GM23338 (cell line): ENCODE data around the gene SPP2. TPM values are rescaled to one million over a fixed set of nuclear protein-coding genes. Genes with fewer than 3 reads are reported as not detected.

ENCODE experiments used
- ATAC-seq: fragments of 200-7000 bp; cut with Tn5 transposase; 3 replicates; pipeline ENCODE4 v1.9.1; 2020
- DNase-seq: peaks from one replicate; pipeline ENCODE4 v3.0.0-alpha.2; 2015; ENCODE audit warnings: low spot score
- H2AFZ ChIP-seq: fragments of 200-600 bp; sonication (generic); 2 replicates; pipeline ENCODE4 v1.8.0; 2016; ENCODE audit warnings: antibody characterized with exemption, mild to moderate bottlenecking, moderate library complexity
- H3F3A ChIP-seq: fragments of 200-600 bp; sonication (generic); replicated peaks from 2 replicates; pipeline ENCODE4 v1.8.0; 2017; ENCODE audit warnings: antibody characterized with exemption, mixed run types, low read depth
- H3K27ac ChIP-seq: fragments of 200-600 bp; sonication (generic); 2 replicates; pipeline ENCODE4 v1.6.1; 2016; ENCODE audit warnings: low read depth
- H3K27me3 ChIP-seq: fragments of 200-600 bp; sonication (generic); 2 replicates; pipeline ENCODE4 v1.8.0; 2016; ENCODE audit warnings: mild to moderate bottlenecking, mixed run types, moderate library complexity; ENCODE audit not compliant: insufficient read depth
- H3K36me3 ChIP-seq: fragments of 200-600 bp; sonication (generic); 2 replicates; pipeline ENCODE4 v1.8.0; 2016; ENCODE audit warnings: mild to moderate bottlenecking; ENCODE audit not compliant: insufficient read depth
- H3K4me1 ChIP-seq: fragments of 200-600 bp; sonication (generic); 2 replicates; pipeline ENCODE4 v1.8.0; 2016; ENCODE audit warnings: mild to moderate bottlenecking, moderate library complexity; ENCODE audit not compliant: insufficient read depth
- H3K4me2 ChIP-seq: fragments of 200-600 bp; sonication (generic); 2 replicates; pipeline ENCODE4 v1.7.1; 2017; ENCODE audit warnings: mixed run types
- H3K4me3 ChIP-seq: fragments of 200-600 bp; sonication (generic); 2 replicates; pipeline ENCODE4 v1.6.1; 2016; ENCODE audit warnings: mixed run types
- H3K79me2 ChIP-seq: fragments of 200-600 bp; sonication (generic); replicated peaks from 2 replicates; pipeline ENCODE4 v1.8.0; 2017; ENCODE audit warnings: mild to moderate bottlenecking; ENCODE audit not compliant: insufficient read depth
- H3K9me2 ChIP-seq: fragments of 200-600 bp; sonication (generic); 2 replicates; pipeline ENCODE4 v1.8.0; 2017; ENCODE audit not compliant: insufficient read depth
- H4K20me1 ChIP-seq: fragments of 200-600 bp; sonication (generic); replicated peaks from 2 replicates; pipeline ENCODE4 v1.8.0; 2017; ENCODE audit warnings: mild to moderate bottlenecking; ENCODE audit not compliant: insufficient read depth
- H3K27ac Mint-ChIP-seq: 2 replicates; pipeline ENCODE4 v1.8.0; 2020; ENCODE audit warnings: inconsistent platforms, mild to moderate bottlenecking, moderate library complexity, mixed read lengths
- H3K27me3 Mint-ChIP-seq: 3 replicates; pipeline ENCODE4 v1.8.0; 2022; ENCODE audit warnings: low read depth, mild to moderate bottlenecking, moderate library complexity, mixed read lengths, inconsistent platforms; ENCODE audit not compliant: insufficient read depth, poor library complexity
- H3K36me3 Mint-ChIP-seq: 3 replicates; pipeline ENCODE4 v1.8.0; 2021; ENCODE audit warnings: low read depth, mild to moderate bottlenecking, inconsistent platforms, moderate library complexity, mixed read lengths
- H3K4me1 Mint-ChIP-seq: 3 replicates; pipeline ENCODE4 v1.8.0; 2020; ENCODE audit warnings: mild to moderate bottlenecking, inconsistent platforms, mixed read lengths
- H3K4me3 Mint-ChIP-seq: 3 replicates; pipeline ENCODE4 v1.8.0; 2021; ENCODE audit warnings: moderate library complexity, mild to moderate bottlenecking, inconsistent platforms, mixed read lengths
- H3K9me3 Mint-ChIP-seq: 3 replicates; pipeline ENCODE4 v1.8.0; 2020; ENCODE audit warnings: moderate library complexity, mild to moderate bottlenecking, inconsistent platforms, mixed read lengths
- CREB1 ChIP-seq: fragments of 250-450 bp; sonication (Bioruptor Pico); IDR thresholded peaks from 2 replicates; pipeline ENCODE4 v1.5.0; 2020; ENCODE audit warnings: low read depth, mild to moderate bottlenecking, moderate library complexity
- EZH2 ChIP-seq: fragments of 200-600 bp; sonication (generic); IDR thresholded peaks from one replicate; pipeline ENCODE4 v1.8.0; 2017; ENCODE audit warnings: antibody characterized with exemption, mild to moderate bottlenecking, low read depth; ENCODE audit not compliant: unreplicated experiment
- EZH2phosphoT487 ChIP-seq: fragments of 200-600 bp; sonication (generic); IDR thresholded peaks from one replicate; pipeline ENCODE4 v1.8.1; 2018; ENCODE audit warnings: antibody characterized with exemption; ENCODE audit not compliant: unreplicated experiment
- NANOG ChIP-seq: IDR thresholded peaks from 2 replicates; pipeline ENCODE4 v1.6.1; 2016; ENCODE audit warnings: antibody characterized with exemption, borderline replicate concordance
- POLR2AphosphoS5 ChIP-seq: IDR thresholded peaks from 2 replicates; pipeline ENCODE4 v1.6.1; 2016; ENCODE audit warnings: antibody characterized with exemption, low read depth
- STAT1 ChIP-seq: IDR thresholded peaks from one replicate; pipeline ENCODE4 v1.6.1; 2016; ENCODE audit warnings: antibody characterized with exemption; ENCODE audit not compliant: unreplicated experiment
- ZNF331 ChIP-seq: fragments of 250-450 bp; sonication (Bioruptor Pico); IDR thresholded peaks from 2 replicates; pipeline ENCODE4 v1.5.0; 2020; ENCODE audit warnings: low read depth, mild to moderate bottlenecking, moderate library complexity
- polyA plus RNA-seq: library from polyadenylated mRNA; unstranded; fragments of >200 nt; fragmentation: Nextera tagmentation; extraction: Ambion mirVana; gene quantifications from 2 replicates; pipeline ENCODE4 v1.2.1, GENCODE V29; 2016
- total RNA-seq: library from RNA; depleted of rRNA; stranded (reverse); fragments of >200 nt; shearing (Covaris generic); gene quantifications from 2 replicates; pipeline ENCODE4 v1.2.3, GENCODE V29; 2014
- TF ChIP-seq, protein P1 (sequence below): IDR thresholded peaks from one replicate; pipeline ENCODE4 v1.6.1; 2018; ENCODE audit warnings: antibody characterized with exemption; ENCODE audit not compliant: unreplicated experiment
- TF ChIP-seq, protein P2 (sequence below): fragments of 250-450 bp; sonication (Bioruptor Pico); IDR thresholded peaks from 2 replicates; pipeline ENCODE4 v1.5.0; 2020; ENCODE audit warnings: mild to moderate bottlenecking, moderate library complexity
- TF ChIP-seq, protein P3 (sequence below): IDR thresholded peaks from 2 replicates; pipeline ENCODE4 v1.6.1; 2016; ENCODE audit warnings: antibody characterized with exemption

SPP2 gene
- total and polyA plus RNA-seq, 2 experiments from 2014 or later, result not detected

DNA sequence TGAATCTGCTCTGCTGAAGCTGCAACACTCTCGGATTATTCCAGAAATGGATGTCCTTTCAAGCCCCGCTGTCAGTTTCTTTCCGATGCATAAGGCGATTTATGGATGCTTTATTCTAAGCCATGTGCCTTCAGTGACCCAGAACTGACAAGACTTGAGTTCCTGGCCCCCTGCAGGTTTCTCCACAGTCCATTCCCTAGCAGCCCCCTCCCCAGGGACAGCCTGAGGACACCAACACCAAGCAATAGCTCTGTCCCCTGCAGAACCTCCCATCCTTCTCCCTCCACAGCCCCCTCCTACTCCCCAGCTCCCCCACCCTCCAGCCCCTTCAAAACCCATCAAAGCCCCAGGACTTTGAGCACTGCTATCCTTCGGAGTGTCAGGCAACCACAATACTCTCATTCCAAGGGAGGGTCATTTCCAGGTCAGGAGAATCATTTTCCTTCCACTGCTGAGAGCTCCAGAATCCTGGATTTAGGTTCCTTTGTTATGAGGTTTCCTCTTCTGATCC lies 24.6 kb upstream of the SPP2 start:
- H3K4me1 ChIP-seq, result no peaks in the 10 kb centered on the region
- no peak overlapping the region for H2AFZ ChIP-seq
- no peak overlapping the region for H3K27ac Mint-ChIP-seq
- H3K9me3 Mint-ChIP-seq, result peaks cover 33% of the 10 kb centered on the region
- no peak overlapping the region for H3K27ac ChIP-seq
- H3K4me3 Mint-ChIP-seq, result no peak overlapping the region
- H3K36me3 Mint-ChIP-seq, result peaks cover 9% of the 10 kb centered on the region
- no peaks in the 10 kb centered on the region; the same call in 1 of the 2 replicates for H3K36me3 ChIP-seq
- H3K27me3 ChIP-seq, result no peaks in the 10 kb centered on the region
- TF ChIP-seq, protein P1, sequence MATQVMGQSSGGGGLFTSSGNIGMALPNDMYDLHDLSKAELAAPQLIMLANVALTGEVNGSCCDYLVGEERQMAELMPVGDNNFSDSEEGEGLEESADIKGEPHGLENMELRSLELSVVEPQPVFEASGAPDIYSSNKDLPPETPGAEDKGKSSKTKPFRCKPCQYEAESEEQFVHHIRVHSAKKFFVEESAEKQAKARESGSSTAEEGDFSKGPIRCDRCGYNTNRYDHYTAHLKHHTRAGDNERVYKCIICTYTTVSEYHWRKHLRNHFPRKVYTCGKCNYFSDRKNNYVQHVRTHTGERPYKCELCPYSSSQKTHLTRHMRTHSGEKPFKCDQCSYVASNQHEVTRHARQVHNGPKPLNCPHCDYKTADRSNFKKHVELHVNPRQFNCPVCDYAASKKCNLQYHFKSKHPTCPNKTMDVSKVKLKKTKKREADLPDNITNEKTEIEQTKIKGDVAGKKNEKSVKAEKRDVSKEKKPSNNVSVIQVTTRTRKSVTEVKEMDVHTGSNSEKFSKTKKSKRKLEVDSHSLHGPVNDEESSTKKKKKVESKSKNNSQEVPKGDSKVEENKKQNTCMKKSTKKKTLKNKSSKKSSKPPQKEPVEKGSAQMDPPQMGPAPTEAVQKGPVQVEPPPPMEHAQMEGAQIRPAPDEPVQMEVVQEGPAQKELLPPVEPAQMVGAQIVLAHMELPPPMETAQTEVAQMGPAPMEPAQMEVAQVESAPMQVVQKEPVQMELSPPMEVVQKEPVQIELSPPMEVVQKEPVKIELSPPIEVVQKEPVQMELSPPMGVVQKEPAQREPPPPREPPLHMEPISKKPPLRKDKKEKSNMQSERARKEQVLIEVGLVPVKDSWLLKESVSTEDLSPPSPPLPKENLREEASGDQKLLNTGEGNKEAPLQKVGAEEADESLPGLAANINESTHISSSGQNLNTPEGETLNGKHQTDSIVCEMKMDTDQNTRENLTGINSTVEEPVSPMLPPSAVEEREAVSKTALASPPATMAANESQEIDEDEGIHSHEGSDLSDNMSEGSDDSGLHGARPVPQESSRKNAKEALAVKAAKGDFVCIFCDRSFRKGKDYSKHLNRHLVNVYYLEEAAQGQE, result no peak
- TF ChIP-seq ZNF331 (CRISPR knock-in tag) (no peak), EZH2 (no peak), EZH2phosphoT487 (no peak), POLR2AphosphoS5 (no peak), CREB1 (CRISPR knock-in tag) (no peak), STAT1 (no peak), NANOG (no peak)
- TF ChIP-seq, protein P2, sequence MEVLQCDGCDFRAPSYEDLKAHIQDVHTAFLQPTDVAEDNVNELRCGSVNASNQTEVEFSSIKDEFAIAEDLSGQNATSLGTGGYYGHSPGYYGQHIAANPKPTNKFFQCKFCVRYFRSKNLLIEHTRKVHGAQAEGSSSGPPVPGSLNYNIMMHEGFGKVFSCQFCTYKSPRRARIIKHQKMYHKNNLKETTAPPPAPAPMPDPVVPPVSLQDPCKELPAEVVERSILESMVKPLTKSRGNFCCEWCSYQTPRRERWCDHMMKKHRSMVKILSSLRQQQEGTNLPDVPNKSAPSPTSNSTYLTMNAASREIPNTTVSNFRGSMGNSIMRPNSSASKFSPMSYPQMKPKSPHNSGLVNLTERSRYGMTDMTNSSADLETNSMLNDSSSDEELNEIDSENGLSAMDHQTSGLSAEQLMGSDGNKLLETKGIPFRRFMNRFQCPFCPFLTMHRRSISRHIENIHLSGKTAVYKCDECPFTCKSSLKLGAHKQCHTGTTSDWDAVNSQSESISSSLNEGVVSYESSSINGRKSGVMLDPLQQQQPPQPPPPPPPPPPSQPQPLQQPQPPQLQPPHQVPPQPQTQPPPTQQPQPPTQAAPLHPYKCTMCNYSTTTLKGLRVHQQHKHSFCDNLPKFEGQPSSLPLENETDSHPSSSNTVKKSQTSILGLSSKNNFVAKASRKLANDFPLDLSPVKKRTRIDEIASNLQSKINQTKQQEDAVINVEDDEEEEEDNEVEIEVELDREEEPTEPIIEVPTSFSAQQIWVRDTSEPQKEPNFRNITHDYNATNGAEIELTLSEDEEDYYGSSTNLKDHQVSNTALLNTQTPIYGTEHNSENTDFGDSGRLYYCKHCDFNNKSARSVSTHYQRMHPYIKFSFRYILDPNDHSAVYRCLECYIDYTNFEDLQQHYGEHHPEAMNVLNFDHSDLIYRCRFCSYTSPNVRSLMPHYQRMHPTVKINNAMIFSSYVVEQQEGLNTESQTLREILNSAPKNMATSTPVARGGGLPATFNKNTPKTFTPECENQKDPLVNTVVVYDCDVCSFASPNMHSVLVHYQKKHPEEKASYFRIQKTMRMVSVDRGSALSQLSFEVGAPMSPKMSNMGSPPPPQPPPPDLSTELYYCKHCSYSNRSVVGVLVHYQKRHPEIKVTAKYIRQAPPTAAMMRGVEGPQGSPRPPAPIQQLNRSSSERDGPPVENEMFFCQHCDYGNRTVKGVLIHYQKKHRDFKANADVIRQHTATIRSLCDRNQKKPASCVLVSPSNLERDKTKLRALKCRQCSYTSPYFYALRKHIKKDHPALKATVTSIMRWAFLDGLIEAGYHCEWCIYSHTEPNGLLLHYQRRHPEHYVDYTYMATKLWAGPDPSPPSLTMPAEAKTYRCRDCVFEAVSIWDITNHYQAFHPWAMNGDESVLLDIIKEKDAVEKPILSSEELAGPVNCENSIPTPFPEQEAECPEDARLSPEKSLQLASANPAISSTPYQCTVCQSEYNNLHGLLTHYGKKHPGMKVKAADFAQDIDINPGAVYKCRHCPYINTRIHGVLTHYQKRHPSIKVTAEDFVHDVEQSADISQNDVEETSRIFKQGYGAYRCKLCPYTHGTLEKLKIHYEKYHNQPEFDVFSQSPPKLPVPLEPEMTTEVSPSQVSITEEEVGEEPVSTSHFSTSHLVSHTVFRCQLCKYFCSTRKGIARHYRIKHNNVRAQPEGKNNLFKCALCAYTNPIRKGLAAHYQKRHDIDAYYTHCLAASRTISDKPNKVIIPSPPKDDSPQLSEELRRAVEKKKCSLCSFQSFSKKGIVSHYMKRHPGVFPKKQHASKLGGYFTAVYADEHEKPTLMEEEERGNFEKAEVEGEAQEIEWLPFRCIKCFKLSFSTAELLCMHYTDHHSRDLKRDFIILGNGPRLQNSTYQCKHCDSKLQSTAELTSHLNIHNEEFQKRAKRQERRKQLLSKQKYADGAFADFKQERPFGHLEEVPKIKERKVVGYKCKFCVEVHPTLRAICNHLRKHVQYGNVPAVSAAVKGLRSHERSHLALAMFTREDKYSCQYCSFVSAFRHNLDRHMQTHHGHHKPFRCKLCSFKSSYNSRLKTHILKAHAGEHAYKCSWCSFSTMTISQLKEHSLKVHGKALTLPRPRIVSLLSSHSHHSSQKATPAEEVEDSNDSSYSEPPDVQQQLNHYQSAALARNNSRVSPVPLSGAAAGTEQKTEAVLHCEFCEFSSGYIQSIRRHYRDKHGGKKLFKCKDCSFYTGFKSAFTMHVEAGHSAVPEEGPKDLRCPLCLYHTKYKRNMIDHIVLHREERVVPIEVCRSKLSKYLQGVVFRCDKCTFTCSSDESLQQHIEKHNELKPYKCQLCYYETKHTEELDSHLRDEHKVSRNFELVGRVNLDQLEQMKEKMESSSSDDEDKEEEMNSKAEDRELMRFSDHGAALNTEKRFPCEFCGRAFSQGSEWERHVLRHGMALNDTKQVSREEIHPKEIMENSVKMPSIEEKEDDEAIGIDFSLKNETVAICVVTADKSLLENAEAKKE, result no peak
- TF ChIP-seq, protein P3, sequence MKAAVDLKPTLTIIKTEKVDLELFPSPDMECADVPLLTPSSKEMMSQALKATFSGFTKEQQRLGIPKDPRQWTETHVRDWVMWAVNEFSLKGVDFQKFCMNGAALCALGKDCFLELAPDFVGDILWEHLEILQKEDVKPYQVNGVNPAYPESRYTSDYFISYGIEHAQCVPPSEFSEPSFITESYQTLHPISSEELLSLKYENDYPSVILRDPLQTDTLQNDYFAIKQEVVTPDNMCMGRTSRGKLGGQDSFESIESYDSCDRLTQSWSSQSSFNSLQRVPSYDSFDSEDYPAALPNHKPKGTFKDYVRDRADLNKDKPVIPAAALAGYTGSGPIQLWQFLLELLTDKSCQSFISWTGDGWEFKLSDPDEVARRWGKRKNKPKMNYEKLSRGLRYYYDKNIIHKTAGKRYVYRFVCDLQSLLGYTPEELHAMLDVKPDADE, result no peak
- 0 out of 2 replicates have a peak, but pooled peaks cover 5% of the 10 kb centered on the region for H3K9me2 ChIP-seq
- no peaks in the 10 kb centered on the region for H3K79me2 ChIP-seq
- no peaks in the 10 kb centered on the region; the same call in 2 of the 3 replicates for H3K4me1 Mint-ChIP-seq
- no peak overlapping the region for H3K4me3 ChIP-seq
- no peaks in the 10 kb centered on the region for H4K20me1 ChIP-seq
- no peaks in the 10 kb centered on the region for H3K27me3 Mint-ChIP-seq
- no peak overlapping the region for H3K4me2 ChIP-seq
- DNase-seq, result no peak
- no peaks in the 10 kb centered on the region for H3F3A ChIP-seq
- ATAC-seq, result no peak
